SH-SY5Y (cell line): ENCODE measurements around the gene SPRR2A.

Experiments
- GATA2 ChIP-seq: IDR thresholded peaks from 2 replicates; pipeline ENCODE4 v1.6.1; 2011; ENCODE audit warnings: mild to moderate bottlenecking, low read depth, low read length
- GATA3 ChIP-seq: IDR thresholded peaks from 2 replicates; pipeline ENCODE4 v1.6.1; 2011; ENCODE audit warnings: low read depth, mild to moderate bottlenecking, low read length, moderate library complexity

- TF ChIP-seq GATA3 (no peak), GATA2 (no peak)
Observed at GRCh38 chr1:153099461-153100045, 42.2 kb upstream of the SPRR2A start.
